Mucosa of descending colon (tissue), 3 donors: ENCODE measurements around the gene PCED1B. TPM values are rescaled to one million over a fixed set of nuclear protein-coding genes. Genes with fewer than 3 reads are reported as not detected.
A peak's percentile ranks its signal among the peaks of the same experiment; 100 is the strongest.

Experiments
- ATAC-seq: fragments of 200-7000 bp; cut with Tn5 transposase; one replicate; pipeline ENCODE4 v1.9.1; 2020; ENCODE audit warnings: mild to moderate bottlenecking, moderate library complexity
- DNase-seq, 3 donors: peaks; one replicate each; pipeline ENCODE4 v3.0.0-alpha.2; 2020
- H3K36me3 ChIP-seq: fragments of 200-600 bp; one replicate; pipeline ENCODE4 v1.8.0; 2021; ENCODE audit warnings: low read depth, mild to moderate bottlenecking
- H3K4me1 ChIP-seq: fragments of 200-600 bp; one replicate; pipeline ENCODE4 v1.8.0; 2021; ENCODE audit warnings: low read depth, mild to moderate bottlenecking
- H3K4me3 ChIP-seq: fragments of 200-600 bp; one replicate; pipeline ENCODE4 v1.8.0; 2021; ENCODE audit warnings: mild to moderate bottlenecking
- H3K9me3 ChIP-seq: fragments of 200-600 bp; one replicate; pipeline ENCODE4 v1.8.0; 2021; ENCODE audit warnings: mild to moderate bottlenecking
- CTCF ChIP-seq: fragments of 200-600 bp; IDR thresholded peaks from one replicate; pipeline ENCODE4 v1.8.0; 2022; ENCODE audit warnings: antibody characterized with exemption, mild to moderate bottlenecking
- intact Hi-C, 2 donors: fragments of 100-400 bp; cut with DNase I in 1 of 2; cut with micrococcal nuclease in 1 of 2; formaldehyde crosslinking; loops; one replicate each; pipeline versions ENCODE4 v1.11.0 to v1.11.1; 2022; cut with DNase I, micrococcal nuclease
- total RNA-seq, 3 donors: library from RNA; stranded (reverse); fragmentation: NEBNext Ultra II Directional in 2 of 3; extraction: Animal tissue kit (Norgen Biotek cat#: 25700) in 2 of 3; gene quantifications; one replicate each; pipeline versions ENCODE4 v1.2.1 to v1.2.4, GENCODE V29; 2021 to 2023
- donor health status: DM: no; HTN: no; CAD: no; lungs with moderate emphysema.
- donor health status: DM: no; HTN: no; CAD: no.
- donor health status: DM: no; HTN: yes; CAD: no.

Gene PCED1B
- total RNA-seq, 3 donors from 2014 or later = 2.2 to 4.7 (median 2.9) TPM

- no peak overlapping the region for H3K4me3 ChIP-seq
- no peaks in the 10 kb centered on the region for H3K9me3 ChIP-seq
- no peaks in the 10 kb centered on the region for H3K4me1 ChIP-seq
- DNase-seq (no peak), ATAC-seq (no peak)
- intact Hi-C loops = no loop called here
- H3K36me3 ChIP-seq = no peaks in the 10 kb centered on the region
- TF ChIP-seq CTCF = no peak
Measured at GRCh38 chr12:47082283-47082682, 2.9 kb downstream of the PCED1B start.

- DNase-seq (no peak), ATAC-seq (no peak)
- no peak for TF ChIP-seq CTCF
- no peaks in the 10 kb centered on the region for H3K36me3 ChIP-seq
- H3K4me3 ChIP-seq = no peak overlapping the region
- no peaks in the 10 kb centered on the region for H3K9me3 ChIP-seq
- H3K4me1 ChIP-seq = no peaks in the 10 kb centered on the region
- intact Hi-C loops = no loop called here
Measured at GRCh38 chr12:47082796-47083621, 3.6 kb downstream of the PCED1B start.

GRCh38 chr12:47084172-47084571, 4.8 kb downstream of the PCED1B start:
- Histone ChIP-seq H3K9me3 (no peaks in the 10 kb centered on the region), H3K4me1 (no peaks in the 10 kb centered on the region), H3K36me3 (no peaks in the 10 kb centered on the region), H3K4me3 (no peak overlapping the region)
- intact Hi-C loops = no loop called here
- no peak for TF ChIP-seq CTCF
- DNase-seq (no peak), ATAC-seq (no peak)

GRCh38 chr12:47085815-47086252, 6.4 kb downstream of the PCED1B start:
- TF ChIP-seq CTCF = no peak
- no peaks in the 10 kb centered on the region for H3K36me3 ChIP-seq
- intact Hi-C loops = no loop called here
- no peaks in the 10 kb centered on the region for H3K4me1 ChIP-seq
- DNase-seq = peak in 1 of 3 donors; percentile 31
- H3K4me3 ChIP-seq = no peak overlapping the region
- ATAC-seq = peak; percentile 81
- H3K9me3 ChIP-seq = no peaks in the 10 kb centered on the region

- H3K36me3 ChIP-seq = no peaks in the 10 kb centered on the region
- no peak for DNase-seq
- TF ChIP-seq CTCF = no peak
- H3K4me1 ChIP-seq = no peaks in the 10 kb centered on the region
- no peak for ATAC-seq
- H3K9me3 ChIP-seq = no peaks in the 10 kb centered on the region
- H3K4me3 ChIP-seq = no peak overlapping the region
- intact Hi-C loops = no loop called here
Measured at GRCh38 chr12:47087088-47087688, 7.8 kb downstream of the PCED1B start.
